Cardiac fibroblast (primary cell): ENCODE data around the gene AASS.

Source experiments
- DNase-seq, 2 donors: peaks; one replicate each; pipeline versions ENCODE4 v3.0.0 to v3.0.0-alpha.2; 2010; ENCODE audit warnings: low read depth in 2 of 2
- H3K4me3 ChIP-seq, 2 donors: replicated peaks in 1 of 2; 1 replicate in 1 of 2; 2 replicates in 1 of 2; pipeline ENCODE4 v1.5.1; 2011; ENCODE audit warnings: low read depth in 2 of 2, low read length in 2 of 2, mild to moderate bottlenecking in 2 of 2, moderate library complexity in 1 of 2
- TF ChIP-seq, protein P1 (sequence below): IDR thresholded peaks from one replicate; pipeline ENCODE4 v1.5.1; 2011; ENCODE audit warnings: low read depth, mild to moderate bottlenecking, low read length, inconsistent platforms

AASS gene

DNA sequence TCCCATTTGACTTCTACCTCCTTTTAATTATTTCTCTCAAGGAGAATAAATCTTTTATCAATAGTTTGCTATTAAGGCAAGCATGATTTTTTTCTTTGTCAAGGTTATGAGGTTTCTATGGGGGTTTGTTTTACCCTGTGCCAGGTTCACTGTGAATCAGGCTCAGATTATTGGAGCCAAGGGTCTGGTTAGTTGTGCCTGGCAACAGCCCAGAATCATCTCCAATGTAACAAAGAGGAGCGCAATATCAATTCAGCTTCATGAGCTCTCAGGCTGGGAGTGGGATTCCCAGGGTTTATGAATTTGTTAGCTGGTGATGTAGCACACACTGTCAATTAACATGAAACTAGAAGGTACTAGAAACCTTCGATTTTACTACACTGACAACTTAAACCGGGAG is 73.2 kb downstream of the AASS start:
- H3K4me3 ChIP-seq, result no peak overlapping the region
- TF ChIP-seq, protein P1, sequence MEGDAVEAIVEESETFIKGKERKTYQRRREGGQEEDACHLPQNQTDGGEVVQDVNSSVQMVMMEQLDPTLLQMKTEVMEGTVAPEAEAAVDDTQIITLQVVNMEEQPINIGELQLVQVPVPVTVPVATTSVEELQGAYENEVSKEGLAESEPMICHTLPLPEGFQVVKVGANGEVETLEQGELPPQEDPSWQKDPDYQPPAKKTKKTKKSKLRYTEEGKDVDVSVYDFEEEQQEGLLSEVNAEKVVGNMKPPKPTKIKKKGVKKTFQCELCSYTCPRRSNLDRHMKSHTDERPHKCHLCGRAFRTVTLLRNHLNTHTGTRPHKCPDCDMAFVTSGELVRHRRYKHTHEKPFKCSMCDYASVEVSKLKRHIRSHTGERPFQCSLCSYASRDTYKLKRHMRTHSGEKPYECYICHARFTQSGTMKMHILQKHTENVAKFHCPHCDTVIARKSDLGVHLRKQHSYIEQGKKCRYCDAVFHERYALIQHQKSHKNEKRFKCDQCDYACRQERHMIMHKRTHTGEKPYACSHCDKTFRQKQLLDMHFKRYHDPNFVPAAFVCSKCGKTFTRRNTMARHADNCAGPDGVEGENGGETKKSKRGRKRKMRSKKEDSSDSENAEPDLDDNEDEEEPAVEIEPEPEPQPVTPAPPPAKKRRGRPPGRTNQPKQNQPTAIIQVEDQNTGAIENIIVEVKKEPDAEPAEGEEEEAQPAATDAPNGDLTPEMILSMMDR, result no peak
- no peak for DNase-seq

DNA sequence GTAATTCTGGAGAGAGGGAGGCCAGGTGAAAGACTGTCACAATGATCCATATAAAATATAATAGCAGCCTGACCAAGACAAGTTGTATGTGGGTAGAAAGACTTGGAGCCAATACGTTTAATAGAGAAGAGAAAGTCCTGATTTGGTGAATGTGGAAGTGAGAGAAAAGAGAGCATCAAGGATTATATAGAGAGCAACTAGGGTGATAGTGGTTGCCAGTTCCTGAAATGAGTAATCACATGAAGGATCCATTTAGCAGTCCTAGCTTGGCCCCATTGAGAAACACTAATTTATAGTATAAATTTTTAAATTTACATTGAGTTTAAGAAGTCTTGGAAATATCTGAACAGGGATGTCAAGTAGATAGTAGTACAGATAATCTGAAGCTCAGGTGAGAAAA is 74.0 kb downstream of the AASS start:
- no peak overlapping the region for H3K4me3 ChIP-seq
- TF ChIP-seq, protein P1, result no peak
- no peak for DNase-seq

DNA sequence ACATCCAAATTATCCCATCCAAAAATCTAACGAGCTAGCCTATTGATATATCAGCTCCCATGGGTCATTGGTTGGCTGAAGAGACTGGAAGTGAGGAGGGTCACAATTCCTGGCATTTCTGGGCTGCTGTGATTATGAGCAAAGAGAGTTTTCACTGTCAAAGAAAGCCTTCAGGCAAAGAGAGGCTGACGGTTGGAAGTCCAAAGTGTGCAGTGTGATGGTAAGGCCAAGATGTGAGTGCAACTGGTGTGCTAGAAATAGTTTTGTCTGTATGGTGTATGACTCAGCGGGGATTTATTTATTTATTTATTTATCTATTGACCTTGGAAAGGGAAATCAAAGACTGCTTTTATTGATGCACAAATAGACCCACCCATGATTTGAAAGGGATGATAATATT is 75.0 kb downstream of the AASS start:
- TF ChIP-seq, protein P1, result no peak
- H3K4me3 ChIP-seq, result no peak overlapping the region
- DNase-seq, result no peak

DNA sequence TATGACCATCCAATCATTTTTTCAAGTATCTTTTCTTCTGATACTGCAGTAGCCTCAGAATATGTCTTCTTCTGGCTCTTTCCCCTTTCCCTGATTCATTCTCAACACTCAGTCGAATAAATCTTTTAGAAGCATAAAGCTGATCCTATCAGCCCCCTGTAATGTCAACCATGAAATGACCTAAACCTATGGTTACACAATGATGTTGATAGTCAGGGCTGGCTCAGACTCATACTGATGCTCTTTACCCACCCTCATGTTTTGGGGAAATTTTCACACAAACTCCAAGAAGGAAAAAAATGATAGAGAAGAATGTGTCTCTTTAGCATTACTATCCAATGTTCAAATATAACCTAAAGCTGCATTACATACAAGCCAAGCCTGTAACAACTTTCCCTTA is 76.0 kb downstream of the AASS start:
- TF ChIP-seq, protein P1, result no peak
- DNase-seq, result no peak

DNA sequence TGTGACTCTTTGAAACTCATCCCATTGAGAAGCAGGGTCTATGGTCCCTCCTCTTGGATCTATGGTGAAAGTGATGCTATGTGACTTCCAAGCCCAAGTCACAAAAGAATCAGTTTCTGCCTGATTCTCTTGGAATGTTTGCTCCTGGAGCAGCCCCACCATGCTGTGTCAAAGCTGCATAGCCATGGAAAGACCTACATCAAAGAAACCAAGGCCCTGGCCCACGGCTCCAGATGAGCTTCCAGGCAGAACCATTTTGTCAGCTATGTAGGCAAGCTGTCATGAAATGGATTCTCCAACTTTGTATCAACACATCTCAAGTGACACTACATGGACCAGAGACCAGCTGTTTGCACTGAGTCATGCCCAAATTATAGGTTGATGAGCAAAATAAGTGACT is 77.0 kb downstream of the AASS start:
- H3K4me3 ChIP-seq, result no peak overlapping the region
- TF ChIP-seq, protein P1, result no peak
- DNase-seq, result no peak

More for the DNA sequence above, 76.0 kb downstream of the AASS start:
- no peak overlapping the region for H3K4me3 ChIP-seq

DNA sequence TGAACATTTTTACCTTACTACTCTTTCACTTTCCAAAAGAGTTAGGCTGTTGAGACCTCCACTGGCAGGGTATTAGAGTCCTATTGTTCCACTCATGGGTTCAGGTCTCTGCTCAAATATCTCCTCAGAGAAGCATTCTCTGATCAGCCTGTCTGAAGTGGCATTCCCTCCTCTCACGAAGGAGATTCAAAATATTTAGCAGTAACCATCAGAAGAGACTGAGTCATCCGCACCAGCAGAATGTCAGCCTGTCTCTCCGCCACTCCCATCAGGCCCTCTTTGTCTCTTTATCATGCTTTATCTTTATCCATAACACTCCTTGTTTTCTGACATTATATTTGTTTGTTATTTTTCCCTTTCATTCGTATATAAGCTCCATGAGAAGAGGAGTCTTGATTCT is 79.1 kb downstream of the AASS start:
- DNase-seq, result no peak
- TF ChIP-seq, protein P1, result no peak
- no peak overlapping the region for H3K4me3 ChIP-seq

DNA sequence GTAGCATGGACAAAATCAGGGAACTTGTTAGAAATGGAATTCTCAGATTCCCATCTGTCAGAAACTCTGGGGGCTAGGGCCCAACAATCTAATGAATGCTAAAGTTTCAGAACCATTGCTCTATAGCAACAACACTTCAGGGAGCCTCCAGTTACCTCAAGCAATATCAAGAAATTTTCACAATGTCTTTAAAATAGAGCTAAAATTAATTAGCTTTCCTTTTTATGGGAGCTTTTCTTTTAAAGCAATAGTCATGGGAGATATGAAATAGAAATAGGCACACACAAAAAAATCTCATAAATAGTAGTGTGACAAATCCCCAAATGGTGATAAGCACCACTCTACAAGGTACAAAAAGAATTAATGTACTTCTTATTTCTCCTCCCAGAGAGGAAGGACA is 80.9 kb downstream of the AASS start:
- TF ChIP-seq, protein P1, result no peak
- H3K4me3 ChIP-seq, result no peak overlapping the region
- no peak for DNase-seq
